Stimulated activated naive B cell treated with anti-CD40 and anti-IgM and Interleukin-4, amounts not matched to agents 10 μg/mL and 1 μg/mL and 100 μg/mL, for 72 hours (primary cell): Measurements from ENCODE around the gene XPR1.

ENCODE experiments used
- ATAC-seq, 2 donors: fragments of 150-1000 bp; cut with Tn5 transposase; replicated peaks; 2 replicates each; pipeline ENCODE4 v1.10.0; 2021; ENCODE audit warnings: moderate library complexity in 1 of 2
- DNase-seq: peaks from one replicate; pipeline ENCODE4 v3.0.0; 2021
- H3K27ac Mint-ChIP-seq: one replicate; pipeline ENCODE4 v1.8.0; 2022; ENCODE audit warnings: mild to moderate bottlenecking, mixed read lengths
- H3K27me3 Mint-ChIP-seq, 2 donors: one replicate each; pipeline ENCODE4 v1.8.0; 2022; ENCODE audit warnings: mixed read lengths in 2 of 2
- H3K36me3 Mint-ChIP-seq, 2 donors: one replicate each; pipeline ENCODE4 v1.8.0; 2022; ENCODE audit warnings: mixed read lengths in 2 of 2, mild to moderate bottlenecking in 1 of 2
- H3K4me1 Mint-ChIP-seq, 2 donors: one replicate each; pipeline ENCODE4 v1.8.0; 2022; ENCODE audit warnings: mixed read lengths in 2 of 2, mild to moderate bottlenecking in 1 of 2
- H3K4me3 Mint-ChIP-seq, 2 donors: one replicate each; pipeline ENCODE4 v1.8.0; 2022; ENCODE audit warnings: mild to moderate bottlenecking in 2 of 2, mixed read lengths in 2 of 2, moderate library complexity in 1 of 2
- H3K9me3 Mint-ChIP-seq, 2 donors: one replicate each; pipeline ENCODE4 v1.8.0; 2022; ENCODE audit warnings: mixed read lengths in 2 of 2, mild to moderate bottlenecking in 1 of 2

XPR1 gene

DNA sequence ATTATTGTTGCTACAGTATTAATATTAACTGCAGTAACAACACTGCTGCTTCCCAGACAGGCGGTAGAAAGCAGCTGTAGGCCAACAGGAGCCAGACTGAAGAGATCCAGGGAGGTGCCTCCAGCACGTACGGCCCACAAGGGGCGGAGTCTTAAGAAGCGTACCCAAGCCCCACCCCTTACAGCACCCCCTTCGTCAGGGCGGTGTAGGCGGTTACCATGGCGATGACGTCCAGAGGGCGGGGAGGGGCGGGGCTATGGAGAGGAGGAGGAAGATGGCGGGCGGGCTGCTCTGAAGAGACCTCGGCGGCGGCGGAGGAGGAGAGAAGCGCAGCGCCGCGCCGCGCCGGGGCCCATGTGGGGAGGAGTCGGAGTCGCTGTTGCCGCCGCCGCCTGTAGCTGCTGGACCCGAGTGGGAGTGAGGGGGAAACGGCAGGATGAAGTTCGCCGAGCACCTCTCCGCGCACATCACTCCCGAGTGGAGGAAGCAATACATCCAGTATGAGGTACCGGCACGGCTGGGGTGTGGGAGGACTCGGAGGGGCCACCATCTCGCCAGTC, at the start of gene XPR1:
TSS of gene XPR1 (plus strand) at position 257 of the 560 bp plus-strand sequence. CDS start at position 437, 180 bp downstream.
- Mint-ChIP-seq H3K27ac (peak within 1 kb of the TSS; percentile 79), H3K36me3 (peaks cover 0 to 3% of the 10 kb centered on the region in 2 donors), H3K4me1 (peaks cover 7 to 18% of the 10 kb centered on the region in 2 donors), H3K4me3 (no peak within 1 kb of the TSS), H3K9me3 (no peaks in the 10 kb centered on the region), H3K27me3 (peaks cover 4 to 8% of the 10 kb centered on the region in 2 donors)
- ATAC-seq (peak; percentile 96 to 98), DNase-seq (peak; percentile 95)

DNA sequence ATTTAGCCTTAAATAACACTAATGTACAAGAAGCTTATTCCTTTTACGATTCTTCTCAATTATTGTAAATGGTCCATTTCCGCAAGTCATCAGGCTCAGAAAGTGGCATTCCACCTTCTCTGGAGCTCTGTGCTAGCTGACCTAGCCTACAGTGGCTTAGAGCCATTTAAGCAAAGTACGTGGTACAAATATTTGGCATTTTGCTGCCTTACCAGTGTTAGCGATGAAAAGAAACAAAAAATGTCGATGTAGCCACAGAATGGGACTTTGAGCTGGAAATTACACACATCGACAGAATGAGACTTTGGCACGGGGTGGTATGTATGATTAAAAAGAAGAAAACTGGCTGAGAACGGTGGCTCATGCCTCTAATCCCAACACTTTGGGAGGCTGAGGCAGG, 47.0 kb upstream of the XPR1 start:
- Mint-ChIP-seq H3K4me3 (no peak overlapping the region), H3K4me1 (no peaks in the 10 kb centered on the region), H3K27me3 (peaks cover 11 to 16% of the 10 kb centered on the region in 2 donors), H3K27ac (no peak overlapping the region), H3K9me3 (peaks cover 0 to 3% of the 10 kb centered on the region in 2 donors), H3K36me3 (no peaks in the 10 kb centered on the region)
- ATAC-seq, result no peak
- DNase-seq, result no peak

DNA sequence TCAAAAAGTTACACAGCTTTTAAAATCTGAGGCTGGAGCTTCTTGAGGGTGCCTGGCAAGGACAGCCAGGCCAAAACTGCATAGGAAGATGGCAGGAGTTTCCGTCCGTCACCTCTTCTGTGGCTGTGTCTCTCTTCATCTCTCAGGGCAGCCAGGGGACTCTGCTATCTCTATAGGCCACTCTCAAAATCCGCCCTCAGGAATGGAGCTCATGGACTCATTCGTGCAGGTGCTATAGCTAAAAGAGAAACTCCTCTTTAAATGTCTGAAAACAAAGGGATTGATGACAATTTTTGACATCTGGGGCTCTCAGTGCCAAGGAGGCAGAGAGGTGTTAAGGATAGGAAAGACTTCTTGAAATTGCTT, 45.8 kb upstream of the XPR1 start:
- no peak overlapping the region for H3K4me3 Mint-ChIP-seq

DNA sequence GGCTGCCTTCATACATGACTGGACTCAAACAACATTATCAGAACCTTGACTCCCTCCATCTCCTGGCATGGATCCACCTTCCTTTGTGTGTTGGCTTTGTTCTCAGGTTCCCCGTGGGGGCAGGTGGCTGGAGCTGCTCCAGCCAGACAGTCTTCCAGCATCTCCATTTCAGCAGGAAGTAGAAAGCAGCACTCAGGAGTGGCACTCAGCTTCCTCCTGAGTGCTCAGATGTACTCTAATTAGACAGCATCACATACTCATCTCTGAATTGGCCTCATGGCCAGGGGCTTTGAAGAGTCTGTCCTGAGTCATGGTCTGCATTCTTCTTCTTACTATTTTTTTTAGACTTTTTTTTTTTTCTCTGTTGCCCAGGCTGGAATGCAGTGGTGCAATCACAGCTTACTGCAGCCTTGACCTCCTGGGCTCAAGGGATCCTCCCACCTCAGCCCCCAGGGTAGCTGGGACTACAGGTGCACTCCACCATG, 45.1 kb upstream of the XPR1 start:
- Mint-ChIP-seq H3K9me3 (peaks cover 0 to 3% of the 10 kb centered on the region in 2 donors), H3K4me3 (no peak overlapping the region), H3K4me1 (no peaks in the 10 kb centered on the region), H3K27ac (no peak overlapping the region), H3K27me3 (peaks cover 11 to 17% of the 10 kb centered on the region in 2 donors), H3K36me3 (no peaks in the 10 kb centered on the region)
- DNase-seq (no peak), ATAC-seq (no peak)

More for the DNA sequence above, 45.8 kb upstream of the XPR1 start:
- Mint-ChIP-seq H3K4me1 (no peaks in the 10 kb centered on the region), H3K27me3 (peaks cover 11 to 17% of the 10 kb centered on the region in 2 donors), H3K9me3 (peaks cover 0 to 3% of the 10 kb centered on the region in 2 donors), H3K27ac (no peak overlapping the region), H3K36me3 (no peaks in the 10 kb centered on the region)
- ATAC-seq, result no peak
- DNase-seq, result no peak

DNA sequence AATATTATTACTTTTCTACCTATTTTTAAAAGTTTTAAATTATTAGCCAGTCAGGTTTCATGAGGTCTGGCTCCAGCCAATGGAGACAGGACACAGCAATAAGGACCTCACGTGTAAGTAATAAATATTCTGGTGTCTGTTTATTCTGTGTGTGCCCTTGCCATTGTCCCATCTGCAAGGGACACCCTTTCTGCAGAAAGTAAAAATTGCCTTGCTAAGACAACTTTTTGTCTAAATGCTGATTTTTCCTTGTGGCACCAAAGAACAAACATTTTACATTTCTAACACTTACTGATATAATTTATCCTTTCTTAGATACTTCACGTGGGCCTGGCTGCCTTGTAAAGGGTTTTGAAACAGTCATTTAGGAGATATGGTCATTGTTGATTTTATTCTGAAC, 43.7 kb upstream of the XPR1 start:
- no peaks in the 10 kb centered on the region for H3K4me1 Mint-ChIP-seq
- peaks cover 0 to 3% of the 10 kb centered on the region in 2 donors for H3K9me3 Mint-ChIP-seq
- H3K36me3 Mint-ChIP-seq, result no peaks in the 10 kb centered on the region
- ATAC-seq, result no peak
- H3K27ac Mint-ChIP-seq, result no peak overlapping the region
- peaks cover 11 to 17% of the 10 kb centered on the region in 2 donors for H3K27me3 Mint-ChIP-seq
- no peak for DNase-seq
- no peak overlapping the region for H3K4me3 Mint-ChIP-seq

DNA sequence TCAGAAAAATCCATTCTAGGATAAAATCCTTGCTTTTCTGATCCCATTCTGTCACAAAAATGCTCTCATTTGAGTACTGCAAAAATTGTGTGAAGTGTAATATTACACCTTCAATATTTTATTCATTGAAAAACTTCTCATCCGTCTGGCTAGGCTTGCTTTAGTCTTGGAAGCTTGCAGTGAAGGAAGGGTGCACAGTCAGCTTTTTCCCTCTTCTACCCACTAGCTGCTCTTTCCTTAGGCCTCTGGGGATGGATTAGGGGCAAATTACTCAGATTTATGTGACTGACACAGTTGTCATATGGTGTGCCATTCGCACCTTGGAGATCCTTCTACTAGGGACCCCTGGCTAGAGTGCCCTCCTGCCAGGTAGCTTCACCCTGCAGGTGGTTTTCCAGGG, 40.9 kb upstream of the XPR1 start:
- H3K4me1 Mint-ChIP-seq, result no peaks in the 10 kb centered on the region
- H3K27me3 Mint-ChIP-seq, result peaks cover 7 to 15% of the 10 kb centered on the region in 2 donors
- no peak for ATAC-seq
- H3K9me3 Mint-ChIP-seq, result peaks cover 0 to 3% of the 10 kb centered on the region in 2 donors
- DNase-seq, result no peak
- no peaks in the 10 kb centered on the region for H3K36me3 Mint-ChIP-seq
- H3K4me3 Mint-ChIP-seq, result no peak overlapping the region
- H3K27ac Mint-ChIP-seq, result no peak overlapping the region

DNA sequence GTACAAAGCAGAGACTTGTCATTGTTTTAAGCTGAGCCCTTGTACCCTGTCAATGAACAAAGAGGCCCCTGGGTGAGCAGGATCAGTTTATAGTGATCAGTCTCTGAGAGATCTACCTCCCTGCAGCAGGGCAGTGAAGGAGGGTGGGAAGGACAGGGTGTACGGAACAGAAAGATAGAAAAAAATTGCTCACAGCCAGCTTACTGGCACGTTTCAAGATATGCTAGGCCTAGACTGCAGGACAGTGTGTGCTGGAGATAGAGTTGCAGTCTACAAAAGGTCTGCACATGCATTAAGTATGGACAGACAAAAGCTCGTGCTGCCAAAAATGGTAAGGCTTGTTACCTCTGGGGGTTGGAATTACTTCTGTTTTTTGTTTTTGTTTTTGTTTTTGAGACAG, 38.4 kb upstream of the XPR1 start:
- H3K4me1 Mint-ChIP-seq, result no peaks in the 10 kb centered on the region
- ATAC-seq (no peak), DNase-seq (no peak)
- peaks cover 7 to 12% of the 10 kb centered on the region in 2 donors for H3K27me3 Mint-ChIP-seq
- H3K9me3 Mint-ChIP-seq, result peaks cover 0 to under 1% of the 10 kb centered on the region in 2 donors
- H3K27ac Mint-ChIP-seq, result no peak overlapping the region
- H3K4me3 Mint-ChIP-seq, result no peak overlapping the region
- H3K36me3 Mint-ChIP-seq, result no peaks in the 10 kb centered on the region

DNA sequence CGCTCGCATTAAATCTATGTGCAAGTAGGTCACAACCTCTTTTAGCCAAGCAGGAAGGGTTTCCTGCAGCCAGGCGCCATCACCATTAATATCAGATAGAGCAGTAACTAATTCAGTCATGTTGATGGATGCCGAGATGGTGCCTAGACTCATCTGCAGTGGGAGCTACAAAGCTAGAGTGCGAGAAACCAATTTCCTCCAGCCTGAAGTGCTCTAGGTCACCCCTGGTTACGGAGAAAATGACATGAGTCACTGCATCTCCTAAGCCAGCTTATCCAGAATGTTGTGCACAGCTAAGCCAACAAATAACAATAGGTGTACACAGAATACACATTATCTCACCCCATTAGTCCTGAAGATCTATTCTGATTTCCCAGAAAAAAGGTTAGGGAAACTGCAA, 37.1 kb upstream of the XPR1 start:
- Mint-ChIP-seq H3K36me3 (no peaks in the 10 kb centered on the region), H3K4me3 (no peak overlapping the region), H3K9me3 (no peaks in the 10 kb centered on the region), H3K27ac (no peak overlapping the region), H3K4me1 (no peaks in the 10 kb centered on the region), H3K27me3 (peaks cover 7 to 10% of the 10 kb centered on the region in 2 donors)
- DNase-seq (no peak), ATAC-seq (no peak)

DNA sequence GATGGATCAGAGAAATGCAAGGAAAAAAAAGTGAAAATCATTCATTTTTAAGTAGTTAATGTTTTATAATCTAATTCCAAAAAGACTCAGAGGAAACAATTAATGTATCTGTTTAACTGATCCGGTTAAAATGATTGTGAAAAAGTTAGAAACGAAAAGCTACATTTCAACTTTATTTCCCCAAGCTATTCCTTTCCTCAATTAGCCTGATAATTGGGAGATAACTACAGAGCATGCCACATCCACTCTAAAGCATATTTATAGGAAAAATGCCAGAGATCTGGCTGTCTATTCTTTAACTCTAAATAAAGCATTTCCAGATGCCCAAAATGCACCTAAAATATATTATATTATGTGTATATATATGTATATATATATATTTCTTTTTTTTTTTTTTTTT, 35.9 kb upstream of the XPR1 start:
- H3K4me3 Mint-ChIP-seq, result no peak overlapping the region
- no peaks in the 10 kb centered on the region for H3K4me1 Mint-ChIP-seq
- H3K27me3 Mint-ChIP-seq, result peaks cover 7 to 8% of the 10 kb centered on the region in 2 donors
- ATAC-seq (no peak), DNase-seq (no peak)
- no peaks in the 10 kb centered on the region for H3K36me3 Mint-ChIP-seq
- no peak overlapping the region for H3K27ac Mint-ChIP-seq
- no peaks in the 10 kb centered on the region for H3K9me3 Mint-ChIP-seq

DNA sequence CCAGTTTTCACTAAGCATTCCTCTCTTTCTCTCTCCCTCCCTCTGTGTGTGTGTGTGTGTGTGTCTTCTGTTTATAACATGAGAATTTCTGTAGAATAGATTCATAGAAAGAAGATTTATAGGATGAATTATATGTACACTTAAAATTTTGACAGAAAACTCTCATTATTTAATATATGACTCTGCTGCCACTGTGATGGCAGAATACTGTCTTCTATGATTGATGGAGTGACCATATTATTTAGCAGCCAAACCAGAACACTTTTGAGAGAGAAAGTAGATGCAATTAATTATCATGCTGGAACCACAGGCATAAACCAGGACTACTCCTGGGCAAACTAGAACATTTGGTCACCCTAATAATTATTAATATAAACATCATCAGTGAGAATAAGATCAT, 34.3 kb upstream of the XPR1 start:
- Mint-ChIP-seq H3K36me3 (no peaks in the 10 kb centered on the region), H3K4me3 (no peak overlapping the region), H3K27ac (no peak overlapping the region), H3K4me1 (no peaks in the 10 kb centered on the region), H3K27me3 (peaks cover 7 to 8% of the 10 kb centered on the region in 2 donors), H3K9me3 (no peaks in the 10 kb centered on the region)
- ATAC-seq, result no peak
- no peak for DNase-seq

DNA sequence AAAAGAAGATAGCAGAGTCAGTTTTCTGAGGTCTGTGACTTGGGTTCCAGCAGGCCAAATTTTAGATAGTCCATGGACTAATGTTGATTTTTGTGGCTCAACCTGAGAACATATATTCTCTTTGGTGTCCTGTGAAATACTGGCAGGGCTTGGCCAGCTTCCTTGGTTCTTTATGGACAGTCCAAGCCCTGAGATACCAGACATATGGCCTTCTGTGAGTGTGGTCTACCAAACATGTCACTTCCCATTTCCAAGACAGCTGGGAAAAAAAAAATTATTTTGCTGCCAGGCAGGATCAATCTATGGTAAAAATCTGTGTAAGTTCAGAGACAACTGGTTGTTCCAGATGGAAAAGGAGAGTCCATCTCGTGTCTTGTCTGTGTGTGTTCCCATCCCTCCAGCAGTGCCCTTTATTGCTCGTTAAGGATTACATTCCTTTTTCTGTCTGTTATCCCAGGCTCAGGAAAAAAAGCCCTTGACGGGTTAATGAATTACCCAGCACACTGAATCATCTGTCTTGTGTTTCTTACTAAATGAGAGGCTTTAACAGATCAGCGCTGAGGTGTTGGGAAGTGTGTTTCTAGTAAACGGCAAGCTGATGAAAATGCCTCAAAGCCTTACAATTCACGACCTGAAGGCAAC, 33.4 kb upstream of the XPR1 start:
- ATAC-seq (no peak), DNase-seq (no peak)
- Mint-ChIP-seq H3K4me3 (no peak overlapping the region), H3K27ac (no peak overlapping the region), H3K4me1 (no peaks in the 10 kb centered on the region), H3K27me3 (peaks cover 5 to 7% of the 10 kb centered on the region in 2 donors), H3K9me3 (no peaks in the 10 kb centered on the region), H3K36me3 (no peaks in the 10 kb centered on the region)

DNA sequence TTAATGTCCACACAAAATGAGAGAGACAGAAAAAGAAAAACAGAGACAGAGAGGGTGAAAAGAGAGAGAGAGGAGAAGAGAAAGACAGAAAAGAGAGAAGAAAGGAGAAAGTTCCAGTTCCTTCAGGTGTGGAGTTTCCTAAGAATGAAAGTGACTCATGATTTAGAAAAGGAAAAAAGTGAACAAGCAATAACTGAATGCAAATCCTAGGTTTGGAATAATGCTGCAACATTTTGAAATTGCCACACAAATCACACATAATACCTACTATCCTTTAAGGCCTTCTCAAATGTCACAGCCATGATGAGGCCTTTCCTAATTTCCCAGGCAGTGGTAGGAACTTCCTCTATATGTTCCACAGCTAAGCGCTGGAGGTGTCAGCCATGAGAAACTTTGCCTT, 31.5 kb upstream of the XPR1 start:
- DNase-seq, result no peak
- Mint-ChIP-seq H3K4me1 (no peaks in the 10 kb centered on the region), H3K36me3 (no peaks in the 10 kb centered on the region), H3K4me3 (no peak overlapping the region), H3K27me3 (peaks cover 0 to 2% of the 10 kb centered on the region in 2 donors), H3K9me3 (no peaks in the 10 kb centered on the region), H3K27ac (no peak overlapping the region)
- no peak for ATAC-seq

DNA sequence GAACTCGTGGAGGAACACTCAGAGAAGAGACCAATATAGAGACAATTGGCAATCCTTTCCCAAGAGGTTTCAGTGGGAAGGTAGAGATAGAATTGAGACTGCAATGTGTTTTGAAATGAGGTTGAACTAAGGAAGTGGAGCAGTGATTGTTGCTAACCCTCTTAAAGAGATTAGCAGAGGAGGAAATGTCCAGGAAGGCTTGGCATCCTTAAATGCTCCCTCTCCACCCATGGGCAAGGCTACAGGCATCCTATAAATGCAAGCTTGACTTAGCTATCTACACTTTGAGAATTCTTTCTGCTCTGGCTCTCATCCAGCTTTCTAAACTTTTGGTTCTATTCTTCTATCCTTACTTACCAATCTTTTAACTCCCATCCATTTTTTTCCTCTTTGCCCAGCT, 30.3 kb upstream of the XPR1 start:
- Mint-ChIP-seq H3K9me3 (no peaks in the 10 kb centered on the region), H3K4me1 (no peaks in the 10 kb centered on the region), H3K4me3 (no peak overlapping the region), H3K27ac (no peak overlapping the region), H3K36me3 (no peaks in the 10 kb centered on the region), H3K27me3 (no peaks in the 10 kb centered on the region)
- DNase-seq (no peak), ATAC-seq (no peak)

DNA sequence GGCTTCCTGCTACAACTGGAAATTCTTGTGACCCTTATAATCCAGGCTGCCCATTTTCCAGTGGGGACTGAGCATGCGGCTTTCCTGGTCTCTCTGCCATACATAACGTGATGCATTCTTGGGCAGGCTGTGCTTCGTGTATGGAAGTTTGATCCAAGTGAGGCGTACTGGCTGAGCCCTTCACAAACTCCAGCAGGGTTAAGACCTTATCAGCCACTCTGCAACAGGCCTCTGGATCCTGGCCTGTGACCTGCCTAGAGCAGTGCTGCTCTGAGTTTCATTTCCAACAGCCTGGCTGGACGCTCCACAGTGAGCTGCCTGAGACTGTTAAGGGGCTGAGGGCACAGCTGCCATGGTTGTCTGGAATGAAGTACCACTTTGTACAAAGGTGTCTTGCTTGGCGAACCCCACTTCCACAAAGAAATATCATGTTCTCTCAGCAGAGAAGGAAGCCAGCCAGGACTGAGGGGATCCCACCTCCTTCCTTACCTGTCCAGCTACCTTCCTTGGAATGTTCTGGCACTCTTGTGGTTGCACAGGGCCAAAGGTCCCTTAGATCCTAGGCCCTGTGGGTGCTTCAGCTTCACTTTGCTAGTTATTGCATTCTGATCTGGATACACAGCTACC, 28.5 kb upstream of the XPR1 start:
- no peaks in the 10 kb centered on the region for H3K4me1 Mint-ChIP-seq
- ATAC-seq (no peak), DNase-seq (no peak)
- no peaks in the 10 kb centered on the region for H3K9me3 Mint-ChIP-seq
- no peak overlapping the region for H3K4me3 Mint-ChIP-seq
- H3K27ac Mint-ChIP-seq, result no peak overlapping the region
- no peaks in the 10 kb centered on the region for H3K36me3 Mint-ChIP-seq
- no peaks in the 10 kb centered on the region for H3K27me3 Mint-ChIP-seq

DNA sequence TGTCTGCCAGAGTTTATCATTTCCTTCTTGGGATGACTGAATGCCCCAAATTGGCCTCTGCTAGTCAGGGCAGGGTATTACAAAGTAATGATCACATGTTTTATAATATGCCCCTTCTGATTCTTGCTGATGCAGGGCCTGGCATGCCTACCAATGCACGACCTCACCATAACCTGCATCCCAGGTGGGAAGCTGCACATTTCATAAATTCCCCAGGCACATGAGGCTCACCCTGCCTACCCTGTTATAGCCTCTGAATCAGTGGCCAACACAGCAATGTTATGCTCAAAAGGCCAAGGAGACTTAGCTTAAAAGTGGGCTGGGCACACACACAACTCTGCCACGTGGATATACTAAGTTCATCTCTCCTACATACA, 28.0 kb upstream of the XPR1 start:
- no peaks in the 10 kb centered on the region for H3K9me3 Mint-ChIP-seq
- no peak overlapping the region for H3K4me3 Mint-ChIP-seq
- no peak for ATAC-seq
- no peaks in the 10 kb centered on the region for H3K4me1 Mint-ChIP-seq
- H3K36me3 Mint-ChIP-seq, result no peaks in the 10 kb centered on the region
- H3K27ac Mint-ChIP-seq, result no peak overlapping the region
- DNase-seq, result no peak
- H3K27me3 Mint-ChIP-seq, result no peaks in the 10 kb centered on the region
